Left lung (tissue), 10 donors: ENCODE results near the gene SH2D7. TPM values are rescaled to one million over a fixed set of nuclear protein-coding genes. Genes with fewer than 3 reads are reported as not detected.

Source experiments
- ATAC-seq: fragments of 200-7000 bp; cut with Tn5 transposase; one replicate; pipeline ENCODE4 v1.9.1; 2020; ENCODE audit warnings: moderate library complexity
- DNase-seq, 4 donors: peaks; one replicate each; pipeline ENCODE4 v3.0.0-alpha.2; 2013 to 2020
- H3K27ac ChIP-seq, 2 donors: fragments of 200-600 bp; sonication (generic) in 1 of 2; one replicate each; pipeline versions ENCODE4 v1.5.0 to v1.8.0; 2020 to 2021
- H3K27me3 ChIP-seq, 2 donors: fragments of 200-600 bp; sonication (generic) in 1 of 2; one replicate each; pipeline versions ENCODE4 v1.5.0 to v1.8.0; 2020 to 2021
- H3K36me3 ChIP-seq, 2 donors: fragments of 200-600 bp; sonication (generic) in 1 of 2; one replicate each; pipeline versions ENCODE4 v1.5.0 to v1.8.0; 2020 to 2021
- H3K4me1 ChIP-seq, 2 donors: fragments of 200-600 bp; one replicate each; pipeline ENCODE4 v1.8.0; 2021
- H3K4me3 ChIP-seq, 2 donors: fragments of 200-600 bp; sonication (generic) in 1 of 2; one replicate each; pipeline versions ENCODE4 v1.5.0 to v1.8.0; 2020 to 2021; ENCODE audit warnings: mild to moderate bottlenecking in 1 of 2
- H3K9me3 ChIP-seq, 2 donors: fragments of 200-600 bp; sonication (generic) in 1 of 2; one replicate each; pipeline versions ENCODE4 v1.5.0 to v1.8.0; 2020 to 2021
- intact Hi-C, 2 donors: fragments of 100-400 bp; cut with DNase I; formaldehyde crosslinking; loops; one replicate each; pipeline versions ENCODE4 v1.11.2 to v1.14.2; 2022
- polyA plus RNA-seq, 6 donors: library from polyadenylated mRNA; unstranded; fragments of 120-200 nt; gene quantifications; one replicate each; pipeline ENCODE4 v1.2.1, GENCODE V29; 2013; ENCODE audit not compliant: insufficient read length in 6 of 6
- total RNA-seq, 2 donors: library from RNA; stranded (reverse); fragmentation: NEBNext Ultra II Directional; extraction: Animal tissue kit (Norgen Biotek cat#: 25700); gene quantifications; one replicate each; pipeline ENCODE4 v1.2.1, GENCODE V29; 2021
- TF ChIP-seq, protein P1 (sequence below), 2 donors: fragments of 200-600 bp; sonication (generic) in 1 of 2; IDR thresholded peaks; one replicate each; pipeline versions ENCODE4 v1.5.0 to v1.8.0; 2021; ENCODE audit warnings: antibody characterized with exemption in 2 of 2
- donor health status: DM: no; HTN: yes; CAD: no.
- donor health status: DM: no; HTN: no; CAD: no.

Gene SH2D7
- total and polyA plus RNA-seq, 8 donors = 0.27 to 0.69 (median 0.55) TPM; not detected in 2

DNA sequence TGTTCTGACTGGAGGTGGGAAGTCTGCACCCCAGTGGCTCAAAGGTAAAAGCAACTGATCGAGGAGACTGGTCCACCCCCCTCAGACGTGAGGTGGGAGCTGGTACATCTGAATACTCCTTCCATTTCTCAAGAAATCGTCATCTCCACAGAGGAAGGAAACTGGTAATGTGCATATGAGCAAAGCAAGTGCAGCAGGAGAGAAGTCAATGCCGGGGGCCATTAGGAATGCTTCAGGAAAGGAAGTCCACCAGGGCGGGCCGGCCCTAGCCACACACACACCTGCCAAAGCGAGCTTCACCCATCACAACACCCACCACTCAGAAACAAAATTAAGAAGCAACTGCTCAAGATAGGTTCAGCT lies 23.3 kb upstream of the SH2D7 start:
- intact Hi-C loops = no loop called here
- Histone ChIP-seq H3K9me3 (no peaks in the 10 kb centered on the region), H3K27me3 (no peaks in the 10 kb centered on the region), H3K36me3 (no peaks in the 10 kb centered on the region), H3K4me1 (peaks cover 75 to 98% of the 10 kb centered on the region in 2 donors), H3K27ac (peak overlapping the region; percentile 74 to 84), H3K4me3 (peak overlapping the region in 1 of 2 donors; percentile 3)
- TF ChIP-seq, protein P1, sequence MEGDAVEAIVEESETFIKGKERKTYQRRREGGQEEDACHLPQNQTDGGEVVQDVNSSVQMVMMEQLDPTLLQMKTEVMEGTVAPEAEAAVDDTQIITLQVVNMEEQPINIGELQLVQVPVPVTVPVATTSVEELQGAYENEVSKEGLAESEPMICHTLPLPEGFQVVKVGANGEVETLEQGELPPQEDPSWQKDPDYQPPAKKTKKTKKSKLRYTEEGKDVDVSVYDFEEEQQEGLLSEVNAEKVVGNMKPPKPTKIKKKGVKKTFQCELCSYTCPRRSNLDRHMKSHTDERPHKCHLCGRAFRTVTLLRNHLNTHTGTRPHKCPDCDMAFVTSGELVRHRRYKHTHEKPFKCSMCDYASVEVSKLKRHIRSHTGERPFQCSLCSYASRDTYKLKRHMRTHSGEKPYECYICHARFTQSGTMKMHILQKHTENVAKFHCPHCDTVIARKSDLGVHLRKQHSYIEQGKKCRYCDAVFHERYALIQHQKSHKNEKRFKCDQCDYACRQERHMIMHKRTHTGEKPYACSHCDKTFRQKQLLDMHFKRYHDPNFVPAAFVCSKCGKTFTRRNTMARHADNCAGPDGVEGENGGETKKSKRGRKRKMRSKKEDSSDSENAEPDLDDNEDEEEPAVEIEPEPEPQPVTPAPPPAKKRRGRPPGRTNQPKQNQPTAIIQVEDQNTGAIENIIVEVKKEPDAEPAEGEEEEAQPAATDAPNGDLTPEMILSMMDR (IDR thresholded peaks at IDR 0.05) = no peak
- no peak for ATAC-seq
- peak in 1 of 4 donors; percentile 72 for DNase-seq

GRCh38 chr15:78069462-78070029 lies 22.8 kb upstream of the SH2D7 start:
- intact Hi-C loops = no loop called here
- ATAC-seq (no peak), DNase-seq (no peak)
- Histone ChIP-seq H3K27me3 (no peaks in the 10 kb centered on the region), H3K4me3 (no peak overlapping the region), H3K9me3 (no peaks in the 10 kb centered on the region), H3K27ac (peak overlapping the region; percentile 74 to 84), H3K36me3 (no peaks in the 10 kb centered on the region), H3K4me1 (peaks cover 70 to 98% of the 10 kb centered on the region in 2 donors)
- TF ChIP-seq, protein P1 (IDR thresholded peaks at IDR 0.05) = no peak

DNA sequence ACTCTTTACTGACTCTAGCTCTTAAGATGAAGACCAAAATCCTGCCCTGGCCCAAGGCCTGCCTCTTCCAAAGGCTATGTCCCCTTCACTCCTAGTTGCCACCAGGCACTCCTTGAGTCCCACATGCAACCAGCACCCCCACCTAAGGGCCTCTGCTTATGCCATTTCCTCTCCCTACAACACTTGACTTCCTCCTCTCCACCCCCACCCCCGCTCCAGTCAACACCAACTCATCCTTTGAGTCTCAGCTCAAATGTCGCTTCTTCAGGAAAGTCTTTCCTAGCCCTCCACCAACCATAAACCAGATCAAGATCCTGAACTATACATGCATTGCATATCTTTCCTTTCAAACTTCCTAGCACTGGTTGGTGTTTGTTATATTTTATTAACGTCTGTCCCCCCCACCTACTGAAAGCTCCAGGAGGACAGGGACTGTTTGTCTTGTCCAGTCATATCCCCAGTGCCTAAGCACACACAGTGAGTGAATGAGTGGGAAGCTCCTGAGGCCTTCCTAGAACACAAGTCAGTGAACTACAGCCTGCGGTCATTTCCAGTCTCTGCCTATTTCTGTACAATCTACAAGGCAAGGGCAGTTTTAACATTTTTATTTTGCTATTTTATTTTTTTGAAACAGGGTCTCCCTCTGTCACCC lies 22.2 kb upstream of the SH2D7 start:
- Histone ChIP-seq H3K27ac (peak overlapping the region; percentile 74 to 84), H3K9me3 (no peaks in the 10 kb centered on the region), H3K27me3 (no peaks in the 10 kb centered on the region), H3K4me3 (no peak overlapping the region), H3K36me3 (no peaks in the 10 kb centered on the region), H3K4me1 (peaks cover 64 to 98% of the 10 kb centered on the region in 2 donors)
- ATAC-seq (no peak), DNase-seq (peak in 2 of 4 donors; percentile 65)
- TF ChIP-seq, protein P1 (IDR thresholded peaks at IDR 0.05) = no peak
- intact Hi-C loops = no loop called here

DNA sequence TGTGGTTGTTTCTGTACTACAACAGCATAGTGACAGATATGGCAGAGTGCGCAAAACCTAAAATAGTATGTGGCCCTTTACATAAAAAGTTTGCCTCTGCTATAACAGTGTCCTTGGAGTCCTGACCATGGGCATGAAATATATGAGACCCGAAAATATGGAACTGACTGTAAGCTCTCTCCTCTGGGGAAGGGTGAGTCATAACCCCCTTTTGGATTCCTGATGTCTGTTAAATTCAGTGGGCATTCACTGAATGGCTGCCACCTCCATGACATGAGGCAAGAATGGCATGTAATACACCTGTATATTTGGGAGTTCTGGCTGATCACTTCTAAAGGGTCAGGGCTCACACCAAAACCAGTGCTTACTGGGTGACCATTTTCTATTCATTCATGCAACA lies 21.0 kb upstream of the SH2D7 start:
- no peak for ATAC-seq
- Histone ChIP-seq H3K36me3 (no peaks in the 10 kb centered on the region), H3K27me3 (no peaks in the 10 kb centered on the region), H3K4me3 (no peak overlapping the region), H3K27ac (peak overlapping the region in 1 of 2 donors; percentile 84), H3K4me1 (peaks cover 55 to 98% of the 10 kb centered on the region in 2 donors), H3K9me3 (no peaks in the 10 kb centered on the region)
- DNase-seq = no peak
- TF ChIP-seq, protein P1 (IDR thresholded peaks at IDR 0.05) = no peak
- intact Hi-C loops = no loop called here

- peak overlapping the region; percentile 73 to 76 for H3K27ac ChIP-seq
- no peaks in the 10 kb centered on the region for H3K36me3 ChIP-seq
- H3K27me3 ChIP-seq = no peaks in the 10 kb centered on the region
- no peaks in the 10 kb centered on the region for H3K9me3 ChIP-seq
- TF ChIP-seq, protein P1 (IDR thresholded peaks at IDR 0.05) = no peak
- peak in 1 of 4 donors; percentile 60 for DNase-seq
- ATAC-seq = peak; percentile 15
- peaks cover 48 to 93% of the 10 kb centered on the region in 2 donors for H3K4me1 ChIP-seq
- intact Hi-C loops = no loop called here
- H3K4me3 ChIP-seq = no peak overlapping the region
Measured at GRCh38 chr15:78072080-78072892, 20.1 kb upstream of the SH2D7 start.
